H9 (cell line): Measurements from ENCODE around the gene FAM3D. TPM values are rescaled to one million over a fixed set of nuclear protein-coding genes. Genes with fewer than 3 reads are reported as not detected.

Experiments
- DNase-seq: peaks from one replicate; pipeline ENCODE4 v3.0.0-alpha.2; 2017
- H2AFZ ChIP-seq: one replicate; pipeline ENCODE4 v1.6.1; 2013; ENCODE audit warnings: mild to moderate bottlenecking, low read length, control low read depth, moderate library complexity
- H2AK5ac ChIP-seq: 2 replicates; pipeline ENCODE4 v1.6.1; 2013; ENCODE audit warnings: low read length, control low read depth, mixed read lengths; ENCODE audit not compliant: insufficient read length
- H2BK120ac ChIP-seq: one replicate; pipeline ENCODE4 v1.6.1; 2013; ENCODE audit warnings: low read depth, mild to moderate bottlenecking, low read length, control low read depth, inconsistent platforms; ENCODE audit not compliant: poor library complexity, severe bottlenecking
- H2BK12ac ChIP-seq: 2 replicates; pipeline ENCODE4 v1.6.1; 2013; ENCODE audit warnings: low read length, control low read depth, mixed read lengths, low read depth; ENCODE audit not compliant: insufficient read length
- H2BK15ac ChIP-seq: 2 replicates; pipeline ENCODE4 v1.6.1; 2013; ENCODE audit warnings: low read depth, low read length, control low read depth
- H2BK20ac ChIP-seq: one replicate; pipeline ENCODE4 v1.6.1; 2013; ENCODE audit warnings: low read depth, mild to moderate bottlenecking, low read length, control low read depth, inconsistent platforms; ENCODE audit not compliant: poor library complexity, severe bottlenecking
- H2BK5ac ChIP-seq: 2 replicates; pipeline ENCODE4 v1.6.1; 2013; ENCODE audit warnings: low read length, control low read depth, mixed read lengths; ENCODE audit not compliant: insufficient read length
- H3K14ac ChIP-seq: 2 replicates; pipeline ENCODE4 v1.6.1; 2013; ENCODE audit warnings: low read length, control low read depth; ENCODE audit not compliant: insufficient read depth
- H3K18ac ChIP-seq: 2 replicates; pipeline ENCODE4 v1.6.1; 2013; ENCODE audit warnings: low read depth, mild to moderate bottlenecking, mixed read lengths, low read length, control low read depth; ENCODE audit not compliant: insufficient read length
- H3K23ac ChIP-seq: 2 replicates; pipeline ENCODE4 v1.6.1; 2013; ENCODE audit warnings: low read length, control low read depth, mixed read lengths, low read depth; ENCODE audit not compliant: insufficient read length
- H3K23me2 ChIP-seq: 2 replicates; pipeline ENCODE4 v1.6.1; 2013; ENCODE audit warnings: low read depth, mild to moderate bottlenecking, mixed read lengths, low read length, control low read depth; ENCODE audit not compliant: insufficient read length, poor library complexity, severe bottlenecking
- H3K27ac ChIP-seq: 2 replicates; pipeline ENCODE4 v1.5.1; 2013; ENCODE audit warnings: low read length, control low read depth, mixed read lengths, low read depth; ENCODE audit not compliant: insufficient read length
- H3K27me3 ChIP-seq: 2 replicates; pipeline ENCODE4 v1.6.1; 2013; ENCODE audit warnings: low read length, control low read depth, inconsistent platforms; ENCODE audit not compliant: insufficient read depth
- H3K4ac ChIP-seq: 2 replicates; pipeline ENCODE4 v1.6.1; 2013; ENCODE audit warnings: low read depth, mild to moderate bottlenecking, control low read depth, inconsistent platforms, low read length, moderate library complexity
- H3K4me1 ChIP-seq: 2 replicates; pipeline ENCODE4 v1.6.1; 2013; ENCODE audit warnings: low read length, control low read depth, inconsistent platforms; ENCODE audit not compliant: insufficient read depth
- H3K4me2 ChIP-seq: 2 replicates; pipeline ENCODE4 v1.6.1; 2013; ENCODE audit warnings: low read length, control low read depth, mixed read lengths; ENCODE audit not compliant: insufficient read length, insufficient read depth
- H3K56ac ChIP-seq: 2 replicates; pipeline ENCODE4 v1.6.1; 2013; ENCODE audit warnings: low read depth, mild to moderate bottlenecking, mixed read lengths, low read length, control low read depth; ENCODE audit not compliant: insufficient read length
- H3K79me1 ChIP-seq: 2 replicates; pipeline ENCODE4 v1.6.1; 2013; ENCODE audit warnings: low read depth, mild to moderate bottlenecking, moderate library complexity, low read length, control low read depth, inconsistent platforms; ENCODE audit not compliant: insufficient read depth, poor library complexity, severe bottlenecking
- H3K79me2 ChIP-seq: 2 replicates; pipeline ENCODE4 v1.6.1; 2013; ENCODE audit warnings: low read length, control low read depth, inconsistent platforms; ENCODE audit not compliant: insufficient read depth
- H3K9ac ChIP-seq: 2 replicates; pipeline ENCODE4 v1.6.1; 2013; ENCODE audit warnings: low read length, control low read depth, mixed read lengths; ENCODE audit not compliant: insufficient read length; ENCODE audit errors: extremely low read depth
- H3K9me3 ChIP-seq: one replicate; pipeline ENCODE4 v1.6.1; 2013; ENCODE audit warnings: low read depth, low read length, inconsistent platforms; ENCODE audit not compliant: control insufficient read depth
- H3T11ph ChIP-seq: one replicate; pipeline ENCODE4 v1.6.1; 2013; ENCODE audit warnings: mild to moderate bottlenecking, low read length, control low read depth, inconsistent platforms
- H4K20me1 ChIP-seq: one replicate; pipeline ENCODE4 v1.6.1; 2013; ENCODE audit not compliant: control insufficient read depth, insufficient read length, insufficient read depth
- H4K5ac ChIP-seq: 2 replicates; pipeline ENCODE4 v1.6.1; 2013; ENCODE audit warnings: low read depth, mild to moderate bottlenecking, mixed read lengths, low read length, control low read depth; ENCODE audit not compliant: insufficient read length
- H4K8ac ChIP-seq: replicated peaks from 2 replicates; pipeline ENCODE4 v1.6.1; 2013; ENCODE audit warnings: low read length, control low read depth, mixed read lengths, low read depth; ENCODE audit not compliant: insufficient read length
- H4K91ac ChIP-seq: 2 replicates; pipeline ENCODE4 v1.6.1; 2013; ENCODE audit warnings: low read depth, mild to moderate bottlenecking, moderate library complexity, mixed read lengths, low read length, control low read depth; ENCODE audit not compliant: insufficient read length
- H3K27ac Mint-ChIP-seq, 3 experiments: 2 replicates in 2 of 3; 3 replicates in 1 of 3; pipeline ENCODE4 v1.8.0; 2020 to 2021; ENCODE audit warnings: mixed read lengths in 3 of 3, mild to moderate bottlenecking in 1 of 3, moderate library complexity in 1 of 3
- H3K27me3 Mint-ChIP-seq: 2 replicates; pipeline ENCODE4 v1.8.0; 2021; ENCODE audit warnings: low read depth, mild to moderate bottlenecking, moderate library complexity, mixed read lengths
- H3K36me3 Mint-ChIP-seq, 3 experiments: 2 replicates in 2 of 3; 3 replicates in 1 of 3; pipeline ENCODE4 v1.8.0; 2020 to 2021; ENCODE audit warnings: low read depth in 3 of 3, mixed read lengths in 3 of 3; ENCODE audit not compliant: insufficient read depth in 1 of 3
- H3K4me1 Mint-ChIP-seq, 2 experiments: 2 replicates each; pipeline ENCODE4 v1.8.0; 2020; ENCODE audit warnings: mixed read lengths in 2 of 2
- H3K4me3 Mint-ChIP-seq, 2 experiments: 2 replicates in 1 of 2; 3 replicates in 1 of 2; pipeline ENCODE4 v1.8.0; 2020 to 2021; ENCODE audit warnings: mild to moderate bottlenecking in 2 of 2, mixed read lengths in 2 of 2, moderate library complexity in 1 of 2
- H3K9me3 Mint-ChIP-seq, 2 experiments: 2 replicates in 1 of 2; 3 replicates in 1 of 2; pipeline ENCODE4 v1.8.0; 2020; ENCODE audit warnings: mild to moderate bottlenecking in 2 of 2, mixed read lengths in 2 of 2, moderate library complexity in 1 of 2
- CTCF ChIP-seq: fragments of 200-600 bp; sonication (generic); conservative IDR thresholded peaks from 3 replicates; pipeline ENCODE4 v1.8.0; 2021; ENCODE audit warnings: antibody characterized with exemption, mild to moderate bottlenecking
- WGBS: extraction: QIAGEN DNeasy Blood & Tissue Kit; methylation state at CpG from one replicate; pipeline ENCODE4 v1.1.7; 2013; ENCODE audit warnings: missing lambda C conversion rate, low lambda C conversion rate, mixed read lengths; ENCODE audit not compliant: insufficient read length; ENCODE audit errors: extremely low coverage; 5-methylcytosine and 5-hydroxymethylcytosine counted together
- total RNA-seq: library from RNA; stranded (reverse); gene quantifications from 2 replicates; pipeline ENCODE4 v1.2.1, GENCODE V29; 2021

The FAM3D gene
- total RNA-seq, 1 experiment from 2014 or later: not detected

- H3K23ac ChIP-seq: no peak overlapping the region
- H3K4me1 ChIP-seq: no peaks in the 10 kb centered on the region
- no peaks in the 10 kb centered on the region for H4K20me1 ChIP-seq
- Mint-ChIP-seq H3K27me3 (peaks cover 13% of the 10 kb centered on the region), H3K4me1 (no peaks in the 10 kb centered on the region), H3K9me3 (peaks cover 64 to 67% of the 10 kb centered on the region in 2 experiments), H3K36me3 (peaks cover 4 to 50% (median 41%) of the 10 kb centered on the region in 3 experiments; a peak in 6 of 7 replicates), H3K4me3 (no peak overlapping the region), H3K27ac (no peak overlapping the region)
- no peak overlapping the region for H3K4ac ChIP-seq
- H2BK5ac ChIP-seq: no peak overlapping the region
- no peak overlapping the region for H3K14ac ChIP-seq
- H4K5ac ChIP-seq: no peak overlapping the region
- H4K8ac ChIP-seq: no peak overlapping the region
- no CpG with 5 or more reads among the region's 2 CpGs for WGBS
- H2BK20ac ChIP-seq: no peak overlapping the region
- no peaks in the 10 kb centered on the region for H3K79me2 ChIP-seq
- no peak overlapping the region for H2BK120ac ChIP-seq
- H3K18ac ChIP-seq: no peak overlapping the region
- H3K27me3 ChIP-seq: no peaks in the 10 kb centered on the region
- H2AFZ ChIP-seq: no peak overlapping the region
- no peaks in the 10 kb centered on the region for H3K23me2 ChIP-seq
- H3K9me3 ChIP-seq: peaks cover 39% of the 10 kb centered on the region
- TF ChIP-seq CTCF: no peak
- H3K79me1 ChIP-seq: no peaks in the 10 kb centered on the region
- no peak overlapping the region for H3K4me2 ChIP-seq
- no peak overlapping the region for H2AK5ac ChIP-seq
- H2BK15ac ChIP-seq: no peak overlapping the region
- no peak overlapping the region for H3K56ac ChIP-seq
- H3K9ac ChIP-seq: no peak overlapping the region
- DNase-seq: no peak
- no peak overlapping the region for H2BK12ac ChIP-seq
- H3K27ac ChIP-seq: no peak overlapping the region
- H4K91ac ChIP-seq: no peak overlapping the region
- no peak overlapping the region for H3T11ph ChIP-seq
Measured at GRCh38 chr3:58690490-58690889, 23.9 kb upstream of the FAM3D start.
